Ovary (tissue), 9 donors: Measurements from ENCODE around the gene TTLL3. TPM values are rescaled to one million over a fixed set of nuclear protein-coding genes. Genes with fewer than 3 reads are reported as not detected.
"Not testable (repeated sequence)": the region's sequence is repeated elsewhere in the genome, so short reads cannot be mapped to it uniquely, and the experiment has no call there.

Source experiments
- DNase-seq, 5 donors: peaks; one replicate each; pipeline ENCODE4 v3.0.0-alpha.2; 2019 to 2020
- H3K27ac ChIP-seq, 2 donors: fragments of 200-600 bp; one replicate each; pipeline versions ENCODE4 v1.5.1 to v1.8.0; 2019 to 2022
- H3K27me3 ChIP-seq: fragments of 200-600 bp; one replicate; pipeline ENCODE4 v1.8.0; 2022
- H3K36me3 ChIP-seq: fragments of 200-600 bp; sonication (generic); one replicate; pipeline ENCODE4 v1.5.1; 2019
- H3K4me1 ChIP-seq: one replicate; pipeline ENCODE4 v1.8.1; 2013; ENCODE audit warnings: mild to moderate bottlenecking, moderate library complexity; ENCODE audit not compliant: insufficient read depth
- H3K4me3 ChIP-seq: fragments of 200-600 bp; sonication (generic); one replicate; pipeline ENCODE4 v1.5.1; 2017
- H3K9me3 ChIP-seq, 2 donors: fragments of 200-600 bp in 1 of 2; sonication (generic) in 1 of 2; one replicate each; pipeline versions ENCODE4 v1.5.1 to v1.8.1; 2013 to 2019; ENCODE audit warnings: mild to moderate bottlenecking in 1 of 2, moderate library complexity in 1 of 2
- CTCF ChIP-seq, 3 donors: fragments of 450-650 bp in 2 of 3; fragments of 200-600 bp in 1 of 3; IDR thresholded peaks; one replicate each; pipeline versions ENCODE4 v1.5.1 to v1.8.0; 2016 to 2022; ENCODE audit warnings: antibody characterized with exemption in 3 of 3, mild to moderate bottlenecking in 1 of 3
- EP300 ChIP-seq: sonication (generic); formaldehyde crosslinking; IDR thresholded peaks from one replicate; pipeline ENCODE4 v1.6.1; 2017; ENCODE audit warnings: antibody characterized with exemption
- POLR2A ChIP-seq: fragments of 450-650 bp; IDR thresholded peaks from one replicate; pipeline ENCODE4 v1.6.1; 2017; ENCODE audit warnings: antibody characterized with exemption, mild to moderate bottlenecking, moderate library complexity
- WGBS, 3 donors: extraction: QIAGEN DNeasy Blood & Tissue Kit in 1 of 3; methylation state at CpG; one replicate each; pipeline versions ENCODE4 v1.1.5 to v1.1.7; 2013 to 2017; 5-methylcytosine and 5-hydroxymethylcytosine counted together
- intact Hi-C, 4 donors: fragments of 100-400 bp; cut with DNase I; formaldehyde crosslinking; loops; one replicate each; pipeline versions ENCODE4 v1.11.0 to v1.15.1; 2022 to 2023
- polyA plus RNA-seq, 2 donors: library from polyadenylated mRNA; stranded (reverse); fragments of 200-250 nt in 1 of 2; fragments of 350-450 nt in 1 of 2; fragmentation: Illumina TruSeq in 1 of 2; extraction: RNeasy Lipid Tissue Mini Kit (QIAGEN cat#74804) in 1 of 2; gene quantifications; one replicate each; pipeline ENCODE4 v1.2.3, GENCODE V29; 2013 to 2014
- total RNA-seq, 7 donors: library from RNA; depleted of rRNA in 2 of 7; stranded (reverse); fragments of >200 nt in 2 of 7; fragmentation: NEBNext Ultra II Directional in 3 of 7; extraction: Animal tissue kit (Norgen Biotek cat#: 25700) in 3 of 7; gene quantifications; one replicate each; pipeline versions ENCODE4 v1.1.0 to v1.2.4, GENCODE V29; 2016 to 2023
- donor health status: DM: no; HTN: no; CAD: no; lungs with moderate emphysema.
- donor health status: DM: no; HTN: no; CAD: no.
- donor health status: Bipolar disorder and iron deficiency.
- donor health status: DM: yes; HTN: yes; CAD: no.
- donor health status: DM: no; HTN: no; CAD: no.
- donor health status: DM: yes; HTN: yes; CAD: no.

The TTLL3 gene
- total and polyA plus RNA-seq, 9 donors, result 43.0 to 94.4 (median 62.0) TPM

GRCh38 chr3:9846931-9847488, 36.9 kb downstream of the TTLL3 start:
- no peak for DNase-seq
- Histone ChIP-seq H3K27ac (no peak overlapping the region), H3K4me1 (no peaks in the 10 kb centered on the region), H3K9me3 (no peaks in the 10 kb centered on the region), H3K4me3 (no peak overlapping the region), H3K36me3 (no peaks in the 10 kb centered on the region), H3K27me3 (no peaks in the 10 kb centered on the region)
- TF ChIP-seq POLR2A, result no peak
- TF ChIP-seq EP300, result no peak
- no peak for TF ChIP-seq CTCF (IDR thresholded peaks at IDR 0.05)
- WGBS, 3 donors, result 86 to 96% (median 95%) methylated on average over 6 of the region's 6 CpGs
- intact Hi-C loops, result loop anchor here in 3 of 4 donors (5.0 to 10.0 kb wide), 3 partner anchors 70 to 98 kb away; partner anchors contain the start of genes CRELD1 (in 1 of the 3) and IL17RC (in 1 of the 3)

GRCh38 chr3:9847870-9848269, 37.8 kb downstream of the TTLL3 start:
- not testable (repeated sequence) for H3K4me3 ChIP-seq, H3K4me1 ChIP-seq, H3K9me3 ChIP-seq, H3K36me3 ChIP-seq, DNase-seq, H3K27me3 ChIP-seq, H3K27ac ChIP-seq
- 47 to 58% (median 56%) methylated on average over 9 of the region's 9 CpGs for WGBS, 3 donors
- intact Hi-C loops, result loop anchor here in 3 of 4 donors (5.0 to 10.0 kb wide), 3 partner anchors 69 to 97 kb away; partner anchors contain the start of genes CRELD1 (in 1 of the 3) and IL17RC (in 1 of the 3)

- not testable (repeated sequence) for H3K9me3 ChIP-seq, H3K27me3 ChIP-seq, H3K4me3 ChIP-seq, H3K4me1 ChIP-seq, H3K36me3 ChIP-seq, H3K27ac ChIP-seq
- TF ChIP-seq CTCF (IDR thresholded peaks at IDR 0.05), result peak in 1 of 3 donors; percentile 49
- DNase-seq, result peak in 1 of 5 donors; percentile 26
- intact Hi-C loops, result loop anchor here in 3 of 4 donors (5.0 to 10.0 kb wide), 3 partner anchors 68 to 96 kb away; partner anchors contain the start of genes CRELD1 (in 1 of the 3) and IL17RC (in 1 of the 3)
- WGBS, 3 donors, result 34 to 36% (median 36%) methylated on average over 4 of the region's 4 CpGs
Measured at GRCh38 chr3:9848860-9849259, 38.8 kb downstream of the TTLL3 start.

GRCh38 chr3:9851383-9851782, 41.3 kb downstream of the TTLL3 start:
- H3K27ac ChIP-seq, DNase-seq, intact Hi-C loops, H3K27me3 ChIP-seq, H3K36me3 ChIP-seq, H3K4me3 ChIP-seq, H3K9me3 ChIP-seq, H3K4me1 ChIP-seq: not testable (repeated sequence)
- 84 to 90% (median 86%) methylated on average over 6 of the region's 6 CpGs for WGBS, 3 donors

GRCh38 chr3:9851926-9852325, 41.9 kb downstream of the TTLL3 start:
- intact Hi-C loops, DNase-seq, H3K36me3 ChIP-seq, H3K4me1 ChIP-seq, H3K9me3 ChIP-seq, H3K27me3 ChIP-seq, H3K4me3 ChIP-seq, H3K27ac ChIP-seq: not testable (repeated sequence)
- WGBS, 3 donors, result 71 to 80% (median 73%) methylated on average over 6 of the region's 6 CpGs

- intact Hi-C loops, result no loop called here
- Histone ChIP-seq H3K27me3 (no peaks in the 10 kb centered on the region), H3K36me3 (no peaks in the 10 kb centered on the region), H3K4me3 (no peak overlapping the region), H3K27ac (no peak overlapping the region), H3K4me1 (no peaks in the 10 kb centered on the region), H3K9me3 (no peaks in the 10 kb centered on the region)
- DNase-seq, result no peak
- TF ChIP-seq EP300, result no peak
- no peak for TF ChIP-seq POLR2A
- no peak for TF ChIP-seq CTCF (IDR thresholded peaks at IDR 0.05)
- 87 to 94% (median 91%) methylated on average over 6 of the region's 6 CpGs for WGBS, 3 donors
Measured at GRCh38 chr3:9852528-9852927, 42.5 kb downstream of the TTLL3 start.

GRCh38 chr3:9854291-9854940, 44.4 kb downstream of the TTLL3 start:
- DNase-seq, H3K36me3 ChIP-seq, H3K9me3 ChIP-seq, H3K4me3 ChIP-seq, H3K27ac ChIP-seq, H3K27me3 ChIP-seq, H3K4me1 ChIP-seq, intact Hi-C loops: not testable (repeated sequence)
- WGBS, 3 donors, result 72 to 75% (median 72%) methylated on average over 11 of the region's 11 CpGs
